Mesenchymal stem cell (in vitro differentiated cells and primary cell): ENCODE results near the gene NAT14.

Source experiments
- DNase-seq: peaks from one replicate; pipeline ENCODE4 v3.0.0-alpha.2; 2013
- H2AFZ ChIP-seq: one replicate; pipeline ENCODE4 v1.6.1; 2013; ENCODE audit warnings: low read depth, mild to moderate bottlenecking, control low read depth, inconsistent platforms, low read length, moderate library complexity
- H2AK5ac ChIP-seq: 2 replicates; pipeline ENCODE4 v1.6.1; 2013; ENCODE audit warnings: low read length, moderate library complexity, mild to moderate bottlenecking, inconsistent platforms; ENCODE audit not compliant: severe bottlenecking
- H2BK120ac ChIP-seq: one replicate; pipeline ENCODE4 v1.6.1; 2013; ENCODE audit warnings: low read depth, mild to moderate bottlenecking, inconsistent platforms, low read length, moderate library complexity
- H2BK12ac ChIP-seq, 2 experiments: one replicate each; pipeline ENCODE4 v1.6.1; 2013; ENCODE audit warnings: inconsistent platforms in 2 of 2, low read length in 2 of 2, mild to moderate bottlenecking in 2 of 2, moderate library complexity in 2 of 2, control low read depth in 1 of 2
- H2BK15ac ChIP-seq: one replicate; pipeline ENCODE4 v1.6.1; 2013; ENCODE audit warnings: mild to moderate bottlenecking, low read depth, inconsistent platforms; ENCODE audit not compliant: poor library complexity, severe bottlenecking
- H2BK5ac ChIP-seq: 2 replicates; pipeline ENCODE4 v1.6.1; 2013; ENCODE audit warnings: low read depth, mild to moderate bottlenecking, low read length, control low read depth, inconsistent platforms; ENCODE audit not compliant: poor library complexity, severe bottlenecking
- H3K14ac ChIP-seq, 2 experiments: one replicate each; pipeline ENCODE4 v1.6.1; 2013; ENCODE audit warnings: inconsistent platforms in 2 of 2, low read length in 2 of 2, control low read depth in 1 of 2, mild to moderate bottlenecking in 1 of 2, moderate library complexity in 1 of 2
- H3K18ac ChIP-seq, 2 experiments: one replicate each; pipeline ENCODE4 v1.6.1; 2013; ENCODE audit warnings: inconsistent platforms in 2 of 2, low read length in 2 of 2, control low read depth in 1 of 2, low read depth in 1 of 2, mild to moderate bottlenecking in 1 of 2
- H3K23ac ChIP-seq, 2 experiments: one replicate each; pipeline ENCODE4 v1.6.1; 2013; ENCODE audit warnings: inconsistent platforms in 2 of 2, low read length in 2 of 2, mild to moderate bottlenecking in 2 of 2, moderate library complexity in 2 of 2, control low read depth in 1 of 2
- H3K27ac ChIP-seq: 2 replicates; pipeline ENCODE4 v1.5.1; 2013; ENCODE audit warnings: mild to moderate bottlenecking, moderate library complexity, low read length, control low read depth, inconsistent platforms; ENCODE audit not compliant: poor library complexity, severe bottlenecking
- H3K27me3 ChIP-seq, 2 experiments: 2 replicates each; pipeline versions ENCODE4 v1.6.1 to v1.7.0; 2013; ENCODE audit warnings: low read length in 2 of 2, mild to moderate bottlenecking in 2 of 2, moderate library complexity in 2 of 2, control low read depth in 1 of 2, inconsistent platforms in 1 of 2; ENCODE audit not compliant: control insufficient read depth in 1 of 2, insufficient read depth in 1 of 2
- H3K36me3 ChIP-seq, 2 experiments: 2 replicates each; pipeline versions ENCODE4 v1.6.1 to v1.7.0; 2013; ENCODE audit warnings: low read length in 2 of 2, control low read depth in 1 of 2, inconsistent platforms in 1 of 2, low read depth in 1 of 2, mild to moderate bottlenecking in 1 of 2; ENCODE audit not compliant: insufficient read depth in 2 of 2, control insufficient read depth in 1 of 2
- H3K4ac ChIP-seq, 2 experiments: one replicate each; pipeline ENCODE4 v1.6.1; 2013; ENCODE audit warnings: inconsistent platforms in 2 of 2, low read length in 2 of 2, mild to moderate bottlenecking in 2 of 2, moderate library complexity in 2 of 2, control low read depth in 1 of 2, low read depth in 1 of 2
- H3K4me1 ChIP-seq: 2 replicates; pipeline ENCODE4 v1.6.1; 2013; ENCODE audit warnings: low read depth, low read length, control low read depth; ENCODE audit not compliant: control insufficient read depth, insufficient read depth
- H3K4me2 ChIP-seq: 2 replicates; pipeline ENCODE4 v1.6.1; 2013; ENCODE audit warnings: low read length, mild to moderate bottlenecking, inconsistent platforms; ENCODE audit not compliant: poor library complexity, severe bottlenecking
- H3K4me3 ChIP-seq, 2 experiments: 2 replicates each; pipeline versions ENCODE4 v1.5.1 to v1.7.0; 2013; ENCODE audit warnings: low read length in 2 of 2, mild to moderate bottlenecking in 2 of 2, control low read depth in 1 of 2, low read depth in 1 of 2; ENCODE audit not compliant: insufficient read depth in 1 of 2
- H3K79me1 ChIP-seq: replicated peaks from 2 replicates; pipeline ENCODE4 v1.6.1; 2013; ENCODE audit warnings: mild to moderate bottlenecking, control low read depth, low read length, inconsistent platforms; ENCODE audit not compliant: poor library complexity, severe bottlenecking
- H3K9ac ChIP-seq: 2 replicates; pipeline ENCODE4 v1.7.0; 2013; ENCODE audit warnings: mild to moderate bottlenecking, low read length, moderate library complexity
- H3K9me3 ChIP-seq: 2 replicates; pipeline ENCODE4 v1.7.0; 2013; ENCODE audit warnings: mild to moderate bottlenecking, low read length; ENCODE audit not compliant: control insufficient read depth
- H4K8ac ChIP-seq: one replicate; pipeline ENCODE4 v1.6.1; 2013; ENCODE audit warnings: inconsistent platforms, mild to moderate bottlenecking, low read length, moderate library complexity
- H4K91ac ChIP-seq: one replicate; pipeline ENCODE4 v1.6.1; 2013; ENCODE audit warnings: mild to moderate bottlenecking, low read length, inconsistent platforms
- WGBS: methylation state at CpG from one replicate; pipeline ENCODE4 v1.1.7; 2013; ENCODE audit warnings: mixed read lengths; 5-methylcytosine and 5-hydroxymethylcytosine counted together

NAT14 gene

DNA sequence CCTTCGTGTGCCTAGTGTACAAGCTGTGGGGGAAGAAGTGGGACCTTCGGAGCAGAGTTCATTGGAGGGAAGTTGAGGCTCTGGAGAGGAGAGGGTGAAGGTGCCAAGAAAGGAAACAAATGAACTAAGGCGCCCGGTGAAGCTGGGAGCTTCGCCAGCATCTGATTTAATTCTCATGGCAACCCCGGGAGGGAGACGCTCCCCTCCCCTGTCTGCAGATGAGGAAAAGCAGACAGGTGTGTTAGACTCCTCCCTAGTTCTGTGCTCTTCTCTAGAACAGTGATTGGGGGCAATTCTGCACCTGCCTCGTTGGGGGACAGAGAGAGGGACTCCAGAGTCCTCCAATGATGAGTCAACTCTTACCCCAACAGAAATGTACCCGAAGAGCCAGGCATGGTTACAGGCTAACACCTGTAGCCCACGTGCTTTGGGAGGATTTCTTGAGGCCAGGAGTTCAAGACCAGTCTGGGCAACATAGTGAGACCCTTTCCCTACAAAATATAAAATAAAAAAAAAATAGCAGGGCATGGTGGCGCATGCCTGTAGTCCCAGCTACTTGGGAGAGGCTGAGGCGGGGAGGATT lies 7.5 kb downstream of the NAT14 start:
- Histone ChIP-seq H3K4me2 (no peak overlapping the region), H3K36me3 (peaks cover 19 to 54% of the 10 kb centered on the region in 2 experiments), H3K23ac (no peak overlapping the region), H3K27me3 (no peaks in the 10 kb centered on the region), H4K91ac (no peak overlapping the region), H2BK120ac (no peak overlapping the region), H3K4me3 (no peak overlapping the region), H3K4me1 (peaks cover 49% of the 10 kb centered on the region), H3K79me1 (peaks cover 7% of the 10 kb centered on the region), H3K9ac (no peak overlapping the region), H3K9me3 (no peaks in the 10 kb centered on the region), H4K8ac (no peak overlapping the region), H2BK12ac (no peak overlapping the region), H3K14ac (no peak overlapping the region), H2AFZ (no peak overlapping the region), H2BK5ac (no peak overlapping the region), H2AK5ac (no peak overlapping the region), H3K18ac (no peak overlapping the region), H2BK15ac (no peak overlapping the region), H3K27ac (no peak overlapping the region), H3K4ac (no peak overlapping the region)
- 77% methylated on average over 12 of the region's 12 CpGs for WGBS
- DNase-seq = no peak

DNA sequence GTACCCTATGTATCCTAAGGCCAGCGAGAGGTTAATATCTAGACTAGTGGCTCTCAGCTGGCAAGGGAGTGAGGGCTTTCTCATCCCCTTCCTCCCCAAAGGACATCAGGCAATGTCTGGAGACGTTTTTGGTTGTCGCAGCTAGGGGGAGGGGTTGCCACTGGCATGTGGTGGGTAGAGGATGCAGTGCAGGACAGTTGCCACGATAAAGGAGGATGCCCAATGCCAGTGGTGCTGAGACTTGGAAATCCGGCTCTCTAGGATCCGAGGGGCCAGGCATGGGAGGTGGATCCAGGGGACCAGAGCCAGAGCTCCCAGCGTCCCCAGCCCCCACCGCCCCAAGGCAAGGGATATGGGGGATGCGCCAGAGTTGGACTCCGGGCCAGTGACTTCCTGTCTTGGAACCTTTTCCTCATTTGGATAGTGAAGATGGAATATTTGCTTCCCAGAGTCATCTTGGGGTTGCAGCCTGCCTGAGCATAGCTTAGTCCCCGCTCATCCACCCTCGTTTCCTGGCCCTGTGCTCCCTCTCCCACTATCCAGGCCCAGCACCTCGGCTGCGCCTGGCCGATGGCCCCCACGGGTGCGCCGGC lies 8.2 kb downstream of the NAT14 start:
- peak overlapping the region; percentile 93 for H3K9ac ChIP-seq
- peak overlapping the region in 1 of 2 experiments; percentile 87 for H3K4me3 ChIP-seq
- H3K4me1 ChIP-seq = peaks cover 44% of the 10 kb centered on the region
- no peak overlapping the region for H2AK5ac ChIP-seq
- peaks cover 26 to 59% of the 10 kb centered on the region in 2 experiments for H3K36me3 ChIP-seq
- no peak for DNase-seq
- no peak overlapping the region for H3K18ac ChIP-seq
- H3K9me3 ChIP-seq = no peaks in the 10 kb centered on the region
- H2BK5ac ChIP-seq = no peak overlapping the region
- no peak overlapping the region for H3K27ac ChIP-seq
- H4K8ac ChIP-seq = no peak overlapping the region
- peak overlapping the region; percentile 0 for H4K91ac ChIP-seq
- no peaks in the 10 kb centered on the region for H3K27me3 ChIP-seq
- H2AFZ ChIP-seq = no peak overlapping the region
- 80% methylated on average over 17 of the region's 18 CpGs for WGBS
- H3K4ac ChIP-seq = no peak overlapping the region
- H2BK120ac ChIP-seq = no peak overlapping the region
- no peak overlapping the region for H2BK15ac ChIP-seq
- no peak overlapping the region for H3K4me2 ChIP-seq
- peaks cover 7% of the 10 kb centered on the region for H3K79me1 ChIP-seq
- no peak overlapping the region for H3K23ac ChIP-seq
- H3K14ac ChIP-seq = no peak overlapping the region
- H2BK12ac ChIP-seq = no peak overlapping the region

DNA sequence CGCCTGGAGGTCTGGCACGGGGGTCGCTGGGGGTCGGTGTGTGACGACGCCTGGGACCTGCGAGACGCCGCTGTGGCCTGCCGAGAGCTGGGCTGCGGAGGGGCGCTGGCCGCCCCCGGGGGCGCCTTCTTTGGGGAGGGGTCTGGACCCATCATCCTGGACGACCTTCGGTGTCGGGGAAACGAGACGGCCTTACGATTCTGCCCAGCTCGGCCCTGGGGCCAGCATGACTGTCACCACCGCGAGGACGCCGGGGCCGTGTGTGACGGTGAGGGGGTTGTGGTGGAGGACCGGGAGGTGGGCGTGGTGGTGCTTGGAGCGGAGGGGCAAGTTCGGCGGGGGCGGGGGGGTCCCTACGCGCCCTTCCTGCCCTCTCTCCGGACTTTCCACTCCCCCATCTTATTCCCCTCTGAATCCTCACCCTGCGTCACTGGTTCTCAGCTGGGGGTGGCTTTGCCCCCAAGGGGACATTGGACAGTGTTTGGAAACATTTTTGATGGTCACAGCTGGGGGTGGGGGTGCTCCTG lies 8.7 kb downstream of the NAT14 start:
- no peak overlapping the region for H2BK15ac ChIP-seq
- no peak overlapping the region for H2AK5ac ChIP-seq
- H3K18ac ChIP-seq = no peak overlapping the region
- no peak overlapping the region for H3K14ac ChIP-seq
- no peak overlapping the region for H2BK5ac ChIP-seq
- H4K91ac ChIP-seq = no peak overlapping the region
- no peak overlapping the region for H3K4ac ChIP-seq
- H3K27ac ChIP-seq = no peak overlapping the region
- H2BK12ac ChIP-seq = no peak overlapping the region
- no peaks in the 10 kb centered on the region for H3K27me3 ChIP-seq
- H2AFZ ChIP-seq = no peak overlapping the region
- peaks cover 31 to 59% of the 10 kb centered on the region in 2 experiments for H3K36me3 ChIP-seq
- no peaks in the 10 kb centered on the region for H3K9me3 ChIP-seq
- no peak overlapping the region for H2BK120ac ChIP-seq
- no peak overlapping the region for H3K23ac ChIP-seq
- peak overlapping the region in 1 of 2 experiments; percentile 87 for H3K4me3 ChIP-seq
- peaks cover 39% of the 10 kb centered on the region for H3K4me1 ChIP-seq
- H3K4me2 ChIP-seq = no peak overlapping the region
- DNase-seq = no peak
- peak overlapping the region; percentile 93 for H3K9ac ChIP-seq
- H3K79me1 ChIP-seq = peaks cover 7% of the 10 kb centered on the region
- H4K8ac ChIP-seq = peak overlapping the region; percentile 5
- 88% methylated on average over 18 of the region's 38 CpGs for WGBS

DNA sequence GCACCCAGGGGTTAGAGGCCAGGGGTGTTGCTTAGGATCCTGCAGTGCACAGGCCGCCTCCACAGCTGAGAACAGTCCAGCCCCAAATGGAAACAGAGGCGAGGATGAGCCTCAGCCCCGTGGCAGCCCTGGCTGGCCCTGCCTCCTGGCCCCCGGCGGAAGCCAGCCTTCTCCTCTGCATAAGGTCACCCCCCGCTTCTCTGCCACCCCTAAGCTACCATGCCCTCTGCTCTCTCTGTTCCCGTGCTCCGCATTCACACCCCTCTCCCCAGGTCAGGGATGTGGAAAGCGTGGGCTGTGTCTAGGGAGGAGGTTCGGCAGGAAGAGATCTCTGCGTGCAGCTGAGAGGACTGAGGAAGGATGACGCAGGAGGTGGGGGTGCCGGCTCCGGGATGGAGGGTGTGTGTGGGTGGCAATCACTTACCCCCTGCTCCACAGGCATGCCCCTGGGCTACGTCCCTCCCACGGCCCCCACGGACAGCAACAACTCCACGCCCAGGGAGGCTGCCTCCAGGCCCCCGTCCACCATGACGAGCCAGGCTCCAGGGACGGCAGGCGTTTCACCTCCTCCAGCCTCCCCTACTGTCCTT lies 9.3 kb downstream of the NAT14 start:
- H3K9me3 ChIP-seq = no peaks in the 10 kb centered on the region
- peak overlapping the region; percentile 93 for H3K9ac ChIP-seq
- H3K4me1 ChIP-seq = peaks cover 34% of the 10 kb centered on the region
- H2AFZ ChIP-seq = no peak overlapping the region
- no peak overlapping the region for H4K91ac ChIP-seq
- H3K4me3 ChIP-seq = peak overlapping the region in 1 of 2 experiments; percentile 87
- H2BK12ac ChIP-seq = no peak overlapping the region
- H3K36me3 ChIP-seq = peaks cover 37 to 58% of the 10 kb centered on the region in 2 experiments
- H2BK120ac ChIP-seq = no peak overlapping the region
- no peak overlapping the region for H2AK5ac ChIP-seq
- 77% methylated on average over 11 of the region's 22 CpGs for WGBS
- DNase-seq = no peak
- no peak overlapping the region for H2BK15ac ChIP-seq
- H3K4me2 ChIP-seq = no peak overlapping the region
- peak overlapping the region in 1 of 2 experiments; percentile 53 for H3K14ac ChIP-seq
- no peak overlapping the region for H3K27ac ChIP-seq
- H4K8ac ChIP-seq = peak overlapping the region; percentile 5
- H2BK5ac ChIP-seq = no peak overlapping the region
- no peaks in the 10 kb centered on the region for H3K27me3 ChIP-seq
- H3K18ac ChIP-seq = no peak overlapping the region
- H3K79me1 ChIP-seq = peaks cover 6% of the 10 kb centered on the region
- no peak overlapping the region for H3K4ac ChIP-seq
- no peak overlapping the region for H3K23ac ChIP-seq
